HG03439 (cell line): ENCODE measurements around the gene AIG1.
A peak's percentile ranks its signal among the peaks of the same experiment; 100 is the strongest.
"Not testable (repeated sequence)": the region's sequence is repeated elsewhere in the genome, so short reads cannot be mapped to it uniquely, and the experiment has no call there.

Source experiments
- ATAC-seq: cut with Tn5 transposase; IDR thresholded peaks from one replicate; pipeline ENCODE4 v1.9.1; 2021; ENCODE audit warnings: mild to moderate bottlenecking, moderate library complexity; ENCODE audit not compliant: unreplicated experiment

AIG1 gene

GRCh38 chr6:143055891-143056290 lies 4.8 kb upstream of the AIG1 start:
- ATAC-seq: no peak

GRCh38 chr6:143058987-143059386 lies 1.7 kb upstream of the AIG1 start:
- ATAC-seq: no peak

GRCh38 chr6:143059663-143060353 lies 881 bp upstream of the AIG1 start:
- no peak for ATAC-seq

GRCh38 chr6:143060354-143060805 lies 309 bp upstream of the AIG1 start:
- peak; percentile 82 for ATAC-seq

- ATAC-seq: peak; percentile 3
Observed at GRCh38 chr6:143061597-143062385, 1.1 kb downstream of the AIG1 start.

- no peak for ATAC-seq
Observed at GRCh38 chr6:143062551-143062950, 1.9 kb downstream of the AIG1 start.

GRCh38 chr6:143063631-143064030 lies 2.9 kb downstream of the AIG1 start:
- ATAC-seq: no peak

GRCh38 chr6:143064271-143064670 lies 3.6 kb downstream of the AIG1 start:
- ATAC-seq: no peak

GRCh38 chr6:143064951-143065683 lies 4.4 kb downstream of the AIG1 start:
- no peak for ATAC-seq

GRCh38 chr6:143068001-143068400 lies 7.3 kb downstream of the AIG1 start:
- no peak for ATAC-seq

- no peak for ATAC-seq
Observed at GRCh38 chr6:143074101-143074500, 13.4 kb downstream of the AIG1 start.

GRCh38 chr6:143074670-143075318 lies 14.1 kb downstream of the AIG1 start:
- ATAC-seq: no peak

GRCh38 chr6:143078468-143079324 lies 18.0 kb downstream of the AIG1 start:
- ATAC-seq: no peak

GRCh38 chr6:143079325-143079640 lies 18.6 kb downstream of the AIG1 start:
- ATAC-seq: no peak

- not testable (repeated sequence) for ATAC-seq
Observed at GRCh38 chr6:143082274-143082673, 21.6 kb downstream of the AIG1 start.

- ATAC-seq: not testable (repeated sequence)
Observed at GRCh38 chr6:143084019-143084418, 23.3 kb downstream of the AIG1 start.

GRCh38 chr6:143087335-143087734 lies 26.6 kb downstream of the AIG1 start:
- ATAC-seq: not testable (repeated sequence)

- no peak for ATAC-seq
Observed at GRCh38 chr6:143087856-143088255, 27.2 kb downstream of the AIG1 start.

- no peak for ATAC-seq
Observed at GRCh38 chr6:143090314-143091044, 29.8 kb downstream of the AIG1 start.

- ATAC-seq: no peak
Observed at GRCh38 chr6:143092768-143093167, 32.1 kb downstream of the AIG1 start.
